ENCODE measurements around the gene ZEB1. TPM values are rescaled to one million over a fixed set of nuclear protein-coding genes. Genes with fewer than 3 reads are reported as not detected.

ZEB1 gene
- total and polyA plus RNA-seq, 9 of the 15 experiments (the other 6 are each of a cell fraction or from before 2014, with no cell fraction given) = 2.1 to 8.4 (median 4.9) TPM

DNA sequence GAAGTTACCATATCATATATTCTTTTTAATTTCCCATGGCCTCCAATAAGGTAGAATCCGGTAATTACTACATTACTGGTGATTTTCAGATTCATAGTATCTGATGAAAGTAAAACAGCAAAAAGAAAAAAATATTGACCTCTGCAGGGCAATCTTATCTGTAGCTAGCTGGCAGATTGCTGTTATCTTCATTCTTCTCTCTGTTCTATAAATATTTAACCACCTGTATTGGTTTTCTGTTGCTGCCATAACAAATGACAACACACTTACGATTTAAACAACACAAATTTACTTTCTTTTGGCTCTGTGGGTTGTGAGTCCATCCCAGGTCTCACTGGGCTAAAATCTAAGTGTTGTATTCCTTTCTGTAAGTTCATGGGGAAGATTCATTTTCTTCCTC, 164.5 kb downstream of the ZEB1 start (continued):
- TF ChIP-seq EZH2 (IDR thresholded peaks at IDR 0.05; ENCODE audit: borderline replicate concordance, low read depth, low read length) = no peak

DNA sequence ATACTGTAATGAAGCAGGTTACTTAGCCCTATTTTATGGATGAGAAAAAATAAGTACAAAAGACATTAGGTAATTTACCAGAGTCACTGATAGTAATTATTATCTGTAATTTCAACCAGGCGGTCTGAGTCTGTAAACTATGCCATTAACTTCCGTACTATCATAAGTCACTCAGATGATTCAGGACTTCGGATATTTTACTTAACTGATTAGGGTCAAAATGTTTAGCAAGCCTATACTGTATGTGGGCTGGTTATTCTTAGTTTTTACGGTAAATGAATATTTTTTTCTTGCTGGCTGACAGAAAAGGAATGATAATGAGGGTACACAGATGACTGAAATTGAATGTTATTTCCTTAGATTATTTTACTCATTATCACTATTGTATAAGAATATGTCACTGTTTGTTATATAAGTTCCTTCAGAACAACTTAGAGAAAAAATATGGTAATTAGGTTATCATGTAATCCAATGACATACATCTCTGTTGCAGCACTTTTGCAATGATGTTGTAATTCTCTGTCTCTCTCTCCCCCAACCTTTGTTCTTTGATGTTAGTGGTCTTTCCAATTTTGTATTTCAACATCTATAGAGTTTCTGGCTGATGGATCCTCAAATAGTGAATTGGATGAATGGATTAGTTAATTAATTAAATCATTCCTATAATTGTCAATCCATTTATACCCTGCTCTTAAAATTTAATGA, 165.6 kb downstream of the ZEB1 start:
- no peak for ATAC-seq

More for the DNA sequence above, 165.6 kb downstream of the ZEB1 start:
- Histone ChIP-seq H3K79me2 (ENCODE audit: control insufficient read depth, insufficient read depth, low read length) (no peaks in the 10 kb centered on the region), H3K4me1 (replicated peaks in 1 of 2; ENCODE audit: control insufficient read depth in 2 of 2, insufficient read depth in 2 of 2, low read length in 2 of 2) (no peaks in the 10 kb centered on the region), H3K27ac (ENCODE audit: extremely low read depth, low read depth, low read length) (no peak overlapping the region), H3K9me1 (ENCODE audit: control insufficient read depth, insufficient read depth, low read length) (no peaks in the 10 kb centered on the region), H3K9me3 (replicated peaks; ENCODE audit: control insufficient read depth, insufficient read depth, low read depth, low read length) (no peaks in the 10 kb centered on the region), H3K36me3 (ENCODE audit: control insufficient read depth, insufficient read depth, low read length) (no peaks in the 10 kb centered on the region), H3K4me3 (no peak overlapping the region), H3K27me3 (ENCODE audit: control insufficient read depth in 2 of 2, insufficient read depth in 2 of 2, low read length in 2 of 2) (no peaks in the 10 kb centered on the region), H3K9ac (ENCODE audit: insufficient read depth in 1 of 2, low read depth in 2 of 2, low read length in 2 of 2) (no peak overlapping the region), H4K20me1 (replicated peaks; ENCODE audit: control insufficient read depth, insufficient read depth, low read length) (no peaks in the 10 kb centered on the region), H3K4me2 (ENCODE audit: insufficient read depth, low read length) (no peak overlapping the region), H2AFZ (ENCODE audit: low read depth, low read length) (no peak overlapping the region)
- 11% methylated on average over 4 of the region's 4 CpGs for WGBS (ENCODE audit: insufficient coverage, low coverage, missing lambda C conversion rate)
- no peak for DNase-seq (ENCODE audit: extremely low read depth in 1 of 4, low spot score in 3 of 4)
- ChIA-PET CTCF (ENCODE audit: low intra/inter-chr PET ratio) (no interaction called here), POLR2A (no interaction called here)
- no TSS peak for BruUV-seq (replicated peaks)
- in situ Hi-C loops (cut with MboI) = no loop called here
- TF ChIP-seq ZFP91 (CRISPR knock-in tag; IDR thresholded peaks at IDR 0.05) = no peak
- no peak for TF ChIP-seq TEAD2 (tag; IDR thresholded peaks at IDR 0.05)
- no peak for TF ChIP-seq NBN (IDR thresholded peaks at IDR 0.05; ENCODE audit: low read depth)
- no peak for TF ChIP-seq CEBPG (CRISPR knock-in tag; IDR thresholded peaks at IDR 0.05)
- peak in 1 of 2 experiments; percentile 50; a peak in 2 of 4 replicates for TF ChIP-seq CEBPG (tag; conservative IDR thresholded peaks at IDR 0.05 in 1 of 2, IDR thresholded peaks at IDR 0.05 in 1 of 2)
- TF ChIP-seq EGR1 (conservative IDR thresholded peaks at IDR 0.05) = no peak
- no peak for TF ChIP-seq HNRNPL (IDR thresholded peaks at IDR 0.05; ENCODE audit: low read depth, low read length)
- TF ChIP-seq CEBPB (tag; IDR thresholded peaks at IDR 0.05) = peak; percentile 28; the same call in 1 of the 2 replicates
- TF ChIP-seq ETV1 (tag; conservative IDR thresholded peaks at IDR 0.05; ENCODE audit: low read depth) = no peak
- no peak for TF ChIP-seq KDM2B (CRISPR knock-in tag; IDR thresholded peaks at IDR 0.05)
- FAIRE-seq = no peak
- intact Hi-C loops (cut with micrococcal nuclease) = no loop called here
